Endodermal cell (in vitro differentiated cells): ENCODE data around the gene ST6GALNAC1. TPM values are rescaled to one million over a fixed set of nuclear protein-coding genes. Genes with fewer than 3 reads are reported as not detected.
A peak's percentile ranks its signal among the peaks of the same experiment; 100 is the strongest.

Experiments
- DNase-seq: peaks from one replicate; pipeline ENCODE4 v3.0.0-alpha.2; 2017
- H3K27ac ChIP-seq: 2 replicates; pipeline ENCODE4 v1.5.1; 2013; ENCODE audit warnings: mild to moderate bottlenecking, low read depth, low read length, moderate library complexity
- H3K27me3 ChIP-seq: 2 replicates; pipeline ENCODE4 v1.6.1; 2013; ENCODE audit warnings: mild to moderate bottlenecking, low read length, moderate library complexity; ENCODE audit not compliant: insufficient read depth, control insufficient read depth, poor library complexity, severe bottlenecking
- H3K36me3 ChIP-seq: 2 replicates; pipeline ENCODE4 v1.7.0; 2013; ENCODE audit warnings: mild to moderate bottlenecking, low read length, moderate library complexity; ENCODE audit not compliant: control insufficient read depth, insufficient read depth
- H3K4me1 ChIP-seq: one replicate; pipeline ENCODE4 v1.7.0; 2013; ENCODE audit warnings: low read length; ENCODE audit not compliant: control insufficient read depth, insufficient read depth
- H3K4me3 ChIP-seq: 2 replicates; pipeline ENCODE4 v1.5.1; 2013; ENCODE audit warnings: mild to moderate bottlenecking, low read length, moderate library complexity
- H3K9ac ChIP-seq: 2 replicates; pipeline ENCODE4 v1.6.1; 2013; ENCODE audit warnings: mild to moderate bottlenecking, low read length, moderate library complexity; ENCODE audit not compliant: poor library complexity, severe bottlenecking; ENCODE audit errors: extremely low read depth
- H3K9me3 ChIP-seq: 2 replicates; pipeline ENCODE4 v1.6.1; 2013; ENCODE audit warnings: mild to moderate bottlenecking, low read length, moderate library complexity; ENCODE audit not compliant: control insufficient read depth
- H3K27ac Mint-ChIP-seq: 2 replicates; pipeline ENCODE4 v1.8.0; 2020; ENCODE audit warnings: mixed read lengths
- H3K27me3 Mint-ChIP-seq: 2 replicates; pipeline ENCODE4 v1.8.0; 2021; ENCODE audit warnings: mild to moderate bottlenecking, mixed read lengths; ENCODE audit not compliant: insufficient read depth
- H3K36me3 Mint-ChIP-seq: 2 replicates; pipeline ENCODE4 v1.8.0; 2020; ENCODE audit warnings: low read depth, mixed read lengths
- H3K4me1 Mint-ChIP-seq: 2 replicates; pipeline ENCODE4 v1.8.0; 2020; ENCODE audit warnings: mixed read lengths
- H3K4me3 Mint-ChIP-seq: 2 replicates; pipeline ENCODE4 v1.8.0; 2020; ENCODE audit warnings: mild to moderate bottlenecking, moderate library complexity, mixed read lengths
- H3K9me3 Mint-ChIP-seq: 2 replicates; pipeline ENCODE4 v1.8.0; 2020; ENCODE audit warnings: mild to moderate bottlenecking, mixed read lengths
- CTCF ChIP-seq: fragments of 200-600 bp; sonication (generic); conservative IDR thresholded peaks from 2 replicates; pipeline ENCODE4 v1.5.0; 2021; ENCODE audit warnings: antibody characterized with exemption, mild to moderate bottlenecking
- WGBS, 2 experiments: methylation state at CpG; one replicate each; pipeline versions ENCODE4 v1.1.5 to v1.1.7; 2013; ENCODE audit warnings: missing lambda C conversion rate in 2 of 2, mixed read lengths in 1 of 2; ENCODE audit not compliant: insufficient coverage in 1 of 2, insufficient read length in 1 of 2; 5-methylcytosine and 5-hydroxymethylcytosine counted together
- total RNA-seq, 2 donors: library from RNA; stranded (reverse); fragmentation: NEBNext Ultra II Directional in 1 of 2; extraction: Animal tissue kit (Norgen Biotek cat#: 25700) in 1 of 2; gene quantifications; 2 replicates in 1 of 2; 3 replicates in 1 of 2; pipeline ENCODE4 v1.2.1, GENCODE V29; 2021

Gene ST6GALNAC1
- total RNA-seq, 2 donors from 2014 or later, result not detected

DNA sequence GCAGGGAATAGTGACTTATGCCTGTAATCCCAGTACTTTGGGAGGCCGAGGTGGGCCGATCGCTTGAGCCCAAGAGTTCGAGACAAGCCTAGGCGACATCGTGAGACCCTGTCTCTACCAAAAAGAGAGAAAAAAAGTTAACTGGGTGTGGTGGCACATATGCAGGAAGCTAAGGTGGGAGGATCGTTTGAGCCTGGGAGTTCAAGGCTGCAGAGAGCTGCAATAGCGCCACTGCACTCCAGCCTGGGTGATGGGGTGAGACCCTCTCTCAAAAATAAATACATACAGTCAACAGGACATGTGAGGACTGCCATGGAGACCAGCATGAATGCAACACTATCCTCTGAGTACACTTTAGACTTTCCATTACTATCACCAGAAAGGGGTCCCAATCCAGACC lies 42.5 kb downstream of the ST6GALNAC1 start:
- Mint-ChIP-seq H3K9me3 (peaks cover 16% of the 10 kb centered on the region), H3K27me3 (no peaks in the 10 kb centered on the region), H3K4me3 (no peak overlapping the region), H3K27ac (peak overlapping the region; percentile 82), H3K4me1 (peaks cover 26% of the 10 kb centered on the region), H3K36me3 (peaks cover 4% of the 10 kb centered on the region)
- Histone ChIP-seq H3K9me3 (peaks cover 14% of the 10 kb centered on the region), H3K4me3 (peak overlapping the region; percentile 17), H3K4me1 (peaks cover 8% of the 10 kb centered on the region), H3K27me3 (no peaks in the 10 kb centered on the region), H3K27ac (no peak overlapping the region), H3K9ac (no peak overlapping the region), H3K36me3 (no peaks in the 10 kb centered on the region)
- TF ChIP-seq CTCF, result no peak
- DNase-seq, result no peak
- WGBS, 2 experiments, result 89 to 90% methylated on average over 8 of the region's 8 CpGs

DNA sequence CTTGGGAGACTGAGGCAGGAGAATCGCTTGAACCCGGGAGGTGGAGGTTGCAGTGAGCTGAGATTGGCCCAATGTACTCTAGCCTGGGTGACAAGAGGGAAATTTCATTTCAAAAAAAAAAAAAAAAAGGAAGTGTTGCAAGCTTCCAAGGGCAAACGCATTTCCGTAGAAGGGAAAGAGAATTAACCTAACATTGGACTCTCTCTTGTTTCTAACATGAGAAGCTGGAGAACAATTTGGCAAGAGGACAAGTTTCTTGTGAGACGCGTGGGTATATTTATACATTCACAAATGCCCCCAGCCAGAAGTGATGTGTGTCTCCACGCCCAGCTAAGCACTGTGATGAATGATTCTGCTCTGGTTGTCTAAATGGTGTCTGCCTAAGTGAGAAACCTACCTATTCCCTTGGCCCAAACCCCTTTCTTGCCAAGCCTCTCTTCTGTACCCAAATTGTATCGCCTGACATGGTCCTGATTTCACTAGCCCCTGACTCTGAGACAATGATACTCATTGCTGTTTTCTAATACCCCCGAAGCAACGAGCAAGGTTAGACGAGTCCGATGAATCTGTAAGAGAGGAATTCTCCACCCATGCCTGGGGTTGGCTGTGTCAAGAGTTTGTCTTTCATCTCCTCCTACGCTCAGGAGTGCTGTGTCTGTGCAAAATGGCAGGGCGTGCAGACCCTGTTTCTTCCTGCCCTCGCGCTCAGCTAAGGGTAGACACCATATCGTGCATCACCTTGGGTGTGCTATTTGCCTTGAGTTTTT lies 43.7 kb downstream of the ST6GALNAC1 start:
- H3K9me3 Mint-ChIP-seq, result peaks cover 16% of the 10 kb centered on the region
- H3K9ac ChIP-seq, result no peak overlapping the region
- peaks cover 4% of the 10 kb centered on the region for H3K36me3 Mint-ChIP-seq
- DNase-seq, result no peak
- H3K27me3 Mint-ChIP-seq, result no peaks in the 10 kb centered on the region
- H3K36me3 ChIP-seq, result no peaks in the 10 kb centered on the region
- peaks cover 8% of the 10 kb centered on the region for H3K4me1 ChIP-seq
- no peak overlapping the region for H3K4me3 ChIP-seq
- H3K27ac ChIP-seq, result no peak overlapping the region
- WGBS, 2 experiments, result 91 to 97% methylated on average over 9 to 17 of the region's 17 CpGs
- peaks cover 14% of the 10 kb centered on the region for H3K9me3 ChIP-seq
- peaks cover 26% of the 10 kb centered on the region for H3K4me1 Mint-ChIP-seq
- no peak overlapping the region for H3K27ac Mint-ChIP-seq
- no peaks in the 10 kb centered on the region for H3K27me3 ChIP-seq
- H3K4me3 Mint-ChIP-seq, result no peak overlapping the region
- TF ChIP-seq CTCF, result no peak

DNA sequence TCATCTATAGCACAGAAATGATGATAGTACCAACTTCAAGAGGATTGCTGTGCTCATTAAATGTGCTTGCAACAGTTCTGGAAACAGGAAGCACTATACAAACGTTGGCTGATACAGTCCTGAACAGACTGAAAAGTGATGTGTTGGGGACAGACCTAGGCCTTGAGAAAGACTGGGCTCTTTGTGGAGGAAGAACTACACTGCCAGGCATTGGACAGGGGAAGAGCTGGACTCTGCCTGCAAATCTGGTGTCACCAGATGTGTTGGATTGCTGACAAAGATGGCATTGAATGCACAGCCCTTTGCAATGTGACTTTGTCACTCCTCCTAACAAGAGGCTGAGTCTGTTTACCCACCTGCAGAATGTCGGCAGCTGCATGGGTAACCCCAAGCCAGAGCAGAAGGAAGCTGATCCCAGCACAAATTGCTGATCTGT lies 45.5 kb downstream of the ST6GALNAC1 start:
- peaks cover 2% of the 10 kb centered on the region for H3K36me3 Mint-ChIP-seq
- H3K9me3 Mint-ChIP-seq, result peaks cover 13% of the 10 kb centered on the region
- no peak for DNase-seq
- TF ChIP-seq CTCF, result no peak
- no peak overlapping the region for H3K27ac ChIP-seq
- H3K27me3 Mint-ChIP-seq, result no peaks in the 10 kb centered on the region
- H3K4me3 ChIP-seq, result no peak overlapping the region
- H3K9ac ChIP-seq, result no peak overlapping the region
- peaks cover 8% of the 10 kb centered on the region for H3K4me1 ChIP-seq
- no peaks in the 10 kb centered on the region for H3K36me3 ChIP-seq
- 77 to 85% methylated on average over 1 to 2 of the region's 2 CpGs for WGBS, 2 experiments
- no peak overlapping the region for H3K27ac Mint-ChIP-seq
- no peak overlapping the region for H3K4me3 Mint-ChIP-seq
- peaks cover 13% of the 10 kb centered on the region for H3K9me3 ChIP-seq
- peaks cover 28% of the 10 kb centered on the region for H3K4me1 Mint-ChIP-seq
- H3K27me3 ChIP-seq, result no peaks in the 10 kb centered on the region
